Bone marrow (tissue), 2 donors: ENCODE data around the gene FBXO46.

Experiments used
- DNase-seq, 2 donors: peaks; one replicate each; lab custom pipeline; 2025; lab: John Stamatoyannopoulos, UW

Gene FBXO46, protein sequence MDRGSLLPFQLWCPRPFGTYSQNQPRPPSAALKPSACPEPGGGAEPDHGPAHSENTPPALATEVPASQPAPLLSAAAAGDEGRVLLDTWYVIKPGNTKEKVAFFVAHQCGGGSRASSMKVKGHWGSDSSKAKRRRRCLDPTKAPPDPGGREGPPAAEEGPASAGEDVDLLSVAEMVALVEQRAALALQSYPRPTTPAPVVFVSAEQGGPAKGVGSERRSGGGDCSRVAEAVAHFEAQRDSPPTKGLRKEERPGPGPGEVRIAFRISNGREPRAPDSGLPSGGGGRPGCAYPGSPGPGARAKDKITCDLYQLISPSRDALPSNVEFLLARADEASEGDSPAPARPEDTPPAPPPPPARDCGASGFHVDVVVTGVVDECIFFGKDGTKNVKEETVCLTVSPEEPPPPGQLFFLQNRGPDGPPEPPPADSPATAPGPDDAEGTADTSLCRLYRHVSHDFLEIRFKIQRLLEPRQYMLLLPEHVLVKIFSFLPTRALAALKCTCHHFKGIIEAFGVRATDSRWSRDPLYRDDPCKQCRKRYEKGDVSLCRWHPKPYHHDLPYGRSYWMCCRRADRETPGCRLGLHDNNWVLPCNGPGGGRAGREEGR

DNA sequence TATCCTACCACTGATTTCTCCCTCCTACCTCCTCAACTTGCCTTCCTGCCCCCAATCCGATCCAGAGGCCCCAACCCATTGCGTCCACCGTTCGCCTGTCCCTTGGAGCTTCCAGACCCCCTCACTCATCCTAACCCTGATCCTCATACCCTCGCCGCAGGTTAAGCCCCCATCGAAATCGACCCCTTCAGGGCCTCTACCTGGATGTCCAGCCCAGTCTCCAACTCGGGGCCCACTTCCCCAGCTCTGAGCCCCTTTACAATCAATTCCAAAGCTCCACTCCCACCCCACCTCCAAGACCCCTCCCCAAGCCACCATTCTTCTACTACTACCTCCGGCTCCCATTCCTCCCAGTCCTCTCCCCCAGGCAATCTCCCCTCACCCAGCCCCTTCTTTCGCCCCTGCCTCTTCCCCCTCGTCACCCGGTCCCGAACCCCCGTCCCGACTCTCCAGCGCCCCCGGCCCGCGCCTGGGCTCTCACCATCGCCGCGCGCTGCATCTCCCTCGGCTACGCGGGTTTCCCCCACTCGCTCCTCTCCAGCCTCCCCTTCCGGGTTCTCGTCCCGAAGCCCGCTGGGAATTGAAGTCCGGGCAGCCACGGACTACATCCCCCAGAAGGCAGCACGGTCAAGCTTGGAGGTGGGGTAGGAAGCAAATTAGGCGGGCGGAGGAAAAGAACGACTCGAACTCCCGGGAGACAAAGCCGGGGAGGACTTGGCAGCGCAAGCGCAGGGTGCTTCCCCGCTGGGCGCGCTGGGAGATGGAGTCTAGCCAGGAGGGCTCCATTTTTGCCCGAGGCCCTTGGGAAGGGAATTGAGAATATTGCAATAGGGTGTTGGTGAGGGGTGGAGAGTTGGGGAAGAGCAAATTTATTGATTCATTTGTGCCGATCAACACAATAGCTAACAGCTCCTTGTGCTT, at the start of gene FBXO46:
TSS of gene FBXO46 (minus strand) at position 529 of the 921 bp plus-strand sequence. CDS start 17,401 bp downstream, outside the sequence.
- DNase-seq: peak; percentile 68 to 97

DNA sequence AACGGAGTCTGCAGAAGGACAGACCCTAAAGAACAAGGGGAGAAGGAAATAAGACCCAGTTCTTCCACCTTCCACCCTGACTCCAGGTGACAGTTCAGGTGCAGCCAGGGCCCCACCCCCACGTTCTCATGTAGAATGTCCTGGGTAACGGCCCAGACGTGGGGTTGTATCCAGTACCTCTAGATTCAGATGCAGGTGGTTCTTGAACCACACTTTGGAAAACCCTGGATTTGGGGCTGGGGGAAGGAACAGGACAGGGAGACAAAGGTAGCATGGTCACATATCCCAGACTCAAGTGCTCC, 49.4 kb upstream of the FBXO46 start:
- no peak for DNase-seq

DNA sequence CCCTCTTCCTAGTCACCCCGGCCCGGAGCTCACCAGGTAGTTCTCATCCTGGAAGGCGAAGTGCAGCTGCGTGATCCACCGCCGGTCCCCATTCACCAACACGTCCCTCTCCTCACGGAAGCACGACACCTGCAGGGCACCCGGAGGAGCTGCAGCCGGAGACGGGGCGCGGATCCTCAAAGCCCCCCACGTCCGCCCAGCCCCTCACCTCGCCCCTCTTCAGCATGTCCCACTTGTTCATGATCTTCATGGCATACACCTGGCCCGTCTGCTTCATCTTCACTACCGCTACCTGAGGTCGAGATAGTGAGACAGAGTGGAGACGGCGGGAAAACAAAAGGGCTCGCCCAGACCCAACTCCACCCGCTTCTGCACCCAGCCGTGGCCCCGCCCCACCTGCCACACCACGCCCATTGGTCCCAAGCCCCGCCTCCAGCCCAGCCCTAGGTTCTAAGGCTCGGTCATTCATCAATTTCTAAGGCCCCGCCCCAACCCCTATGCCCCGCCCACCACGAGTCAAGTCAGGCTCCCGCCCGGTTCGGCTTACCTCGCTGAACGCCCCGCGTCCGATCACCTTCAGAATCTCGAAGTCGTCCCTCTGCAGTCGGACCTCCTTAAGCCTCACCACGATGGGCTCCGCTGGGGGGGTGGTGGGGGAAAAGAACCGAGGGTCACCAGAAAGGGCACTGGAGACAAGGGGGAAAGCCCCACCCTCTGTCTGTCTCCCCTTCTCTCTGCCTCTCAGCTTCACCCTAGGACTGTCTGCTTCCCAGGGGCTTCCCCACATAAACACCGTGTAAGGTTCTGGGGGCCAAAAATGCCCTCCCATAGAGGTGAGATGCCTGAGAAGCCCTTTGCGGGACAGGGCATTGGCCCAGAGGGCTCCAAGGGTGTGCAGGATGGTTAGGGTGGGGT, 48.8 kb upstream of the FBXO46 start:
- peak; percentile 28 to 58 for DNase-seq

DNA sequence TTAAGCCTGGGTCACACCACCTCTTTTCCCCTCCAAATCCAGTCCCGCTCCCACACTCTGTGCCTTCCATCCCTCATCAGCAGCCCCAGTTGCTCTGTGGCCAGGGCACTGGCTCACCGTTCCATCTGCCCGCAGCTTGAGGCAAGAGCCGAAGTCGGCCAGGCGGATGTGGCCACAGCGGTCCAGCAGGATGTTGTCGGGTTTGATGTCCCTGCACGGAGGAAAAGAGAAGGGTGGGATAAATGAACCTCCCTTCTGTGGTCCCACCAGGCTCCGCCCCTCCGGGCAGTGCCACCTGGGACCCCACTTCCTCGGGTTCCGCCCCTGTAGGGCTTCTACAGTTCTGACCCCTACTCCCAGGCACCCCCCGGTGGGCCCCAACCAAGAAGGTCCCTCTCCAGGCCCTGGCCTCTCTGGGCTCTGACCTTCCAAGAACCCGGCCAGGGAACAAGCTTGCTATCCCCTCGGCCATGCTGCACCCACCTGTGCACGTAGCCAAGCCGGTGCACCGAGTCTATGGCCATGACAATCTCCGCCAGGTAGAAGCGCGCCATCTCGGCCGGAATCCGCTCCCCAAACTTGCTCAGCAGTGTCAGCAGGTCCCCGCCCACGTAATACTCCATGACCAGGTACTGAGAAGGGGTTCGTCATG, 47.4 kb upstream of the FBXO46 start:
- no peak for DNase-seq

DNA sequence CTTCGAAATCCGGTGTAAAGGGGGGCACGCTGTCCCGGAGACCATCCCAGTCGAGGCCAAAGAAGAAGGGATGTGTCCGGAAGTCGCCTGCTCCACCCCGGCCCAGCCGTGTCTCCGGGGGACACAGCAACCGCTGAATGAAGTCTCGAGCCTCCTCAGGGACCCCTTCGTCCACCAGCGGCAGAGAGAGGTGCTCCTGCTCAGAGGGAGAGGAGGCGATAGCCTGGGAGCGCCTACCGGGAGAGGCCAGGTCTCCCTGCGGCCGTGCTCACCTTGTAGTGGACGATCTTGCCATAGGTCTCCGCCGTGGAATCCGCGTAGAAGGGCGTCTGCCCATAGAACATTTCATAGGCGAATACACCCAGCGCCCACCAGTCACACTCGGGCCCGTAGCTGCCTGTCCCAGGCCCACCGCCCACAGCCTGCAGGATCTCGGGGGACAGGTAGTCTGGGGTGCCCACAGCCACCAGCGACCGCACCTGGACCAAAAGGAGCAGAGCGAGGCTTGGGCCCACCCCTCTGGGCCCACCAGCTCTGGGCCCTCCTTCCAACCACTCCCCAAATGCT, 46.8 kb upstream of the FBXO46 start:
- no peak for DNase-seq

DNA sequence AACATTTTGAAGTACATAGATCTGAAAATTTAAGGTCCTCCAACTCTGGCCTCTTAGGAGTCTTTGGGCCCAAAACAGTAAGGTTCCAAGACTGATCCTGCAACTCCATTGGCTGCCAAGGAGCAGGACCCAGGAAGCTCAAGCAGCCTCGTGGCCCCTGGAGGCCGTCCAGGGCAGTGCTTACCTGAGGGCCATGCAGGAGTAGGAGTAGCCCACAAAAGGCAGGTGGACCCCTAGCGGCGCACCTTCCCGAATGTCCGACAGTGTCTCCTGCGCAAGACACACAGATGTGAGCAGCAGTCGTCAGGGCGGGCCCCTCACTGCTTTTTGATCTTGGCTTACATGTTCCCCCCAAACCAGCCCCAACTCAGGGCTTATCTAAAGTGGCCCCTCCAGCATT, 44.1 kb upstream of the FBXO46 start:
- DNase-seq: no peak

DNA sequence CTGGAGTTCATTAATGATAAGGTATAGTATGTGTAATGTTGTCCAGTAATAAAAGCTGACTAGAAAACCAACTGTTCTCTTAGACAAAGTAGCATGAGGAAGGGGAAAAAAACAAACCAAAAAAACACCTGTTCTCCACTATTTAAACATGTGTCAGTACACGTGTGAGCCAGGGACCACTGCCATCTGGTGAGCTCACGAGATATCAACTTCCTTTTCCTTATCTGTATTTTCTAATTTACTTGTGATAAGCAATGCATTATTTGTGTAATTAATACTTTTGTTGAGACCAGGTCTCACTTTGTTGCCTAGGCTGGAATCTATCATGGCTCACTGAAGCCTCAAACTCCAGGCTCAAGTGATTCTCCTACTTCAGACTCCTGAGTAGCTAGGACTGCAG, 42.7 kb upstream of the FBXO46 start:
- DNase-seq: no peak

DNA sequence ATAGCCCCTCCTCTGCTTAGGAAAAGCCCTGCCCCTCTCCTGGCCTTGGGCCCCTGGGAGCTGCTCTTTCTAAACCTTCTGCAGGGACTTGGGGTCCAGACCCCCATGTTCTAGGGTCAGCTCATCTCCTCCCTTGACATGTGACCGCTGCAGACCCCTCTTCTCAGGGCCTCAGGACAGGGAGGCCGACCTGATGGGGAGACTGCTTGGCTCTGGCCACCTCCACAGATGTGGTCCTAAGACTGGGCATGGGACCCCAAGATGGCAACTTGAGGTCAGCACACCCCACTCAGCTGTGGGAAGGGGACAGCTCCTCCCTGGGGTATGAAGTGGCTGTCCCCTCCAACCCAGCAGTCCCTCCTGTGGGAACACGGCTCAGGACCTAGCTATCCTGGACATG, 42.2 kb upstream of the FBXO46 start:
- no peak for DNase-seq

DNA sequence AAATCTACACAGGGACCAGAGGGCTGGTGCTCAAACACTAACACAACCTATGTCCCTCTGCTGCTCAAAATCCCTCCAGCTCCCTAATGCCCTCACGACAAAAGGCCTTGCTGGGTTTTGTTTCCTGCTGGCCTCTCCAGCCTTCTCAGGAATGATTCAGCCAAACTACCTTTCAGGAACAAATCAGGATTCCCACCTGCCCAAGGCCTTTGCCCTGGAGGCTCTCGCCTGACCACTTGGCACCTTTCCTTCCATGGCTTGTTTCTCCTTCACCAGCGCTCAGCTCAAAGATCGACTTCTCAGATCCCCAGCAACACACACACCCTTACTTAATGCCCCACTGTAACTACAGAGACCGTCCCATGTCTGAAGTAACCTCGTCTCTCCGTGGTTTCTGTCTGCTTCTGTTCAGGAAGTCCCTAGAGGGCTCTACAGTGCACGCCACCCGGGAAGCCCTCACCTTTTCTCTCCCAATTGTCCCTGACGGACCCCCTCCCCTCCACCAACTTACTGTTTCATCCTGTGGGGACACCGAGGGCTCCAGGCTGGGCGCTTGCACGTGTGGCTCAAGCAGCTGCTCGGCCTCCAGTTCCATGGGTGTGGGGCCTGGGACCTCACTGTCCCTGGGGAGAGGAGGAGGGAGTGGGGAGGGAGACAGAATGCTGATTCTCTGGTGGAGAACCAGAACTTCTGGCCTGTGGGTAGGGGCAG, 41.6 kb upstream of the FBXO46 start:
- DNase-seq: no peak

DNA sequence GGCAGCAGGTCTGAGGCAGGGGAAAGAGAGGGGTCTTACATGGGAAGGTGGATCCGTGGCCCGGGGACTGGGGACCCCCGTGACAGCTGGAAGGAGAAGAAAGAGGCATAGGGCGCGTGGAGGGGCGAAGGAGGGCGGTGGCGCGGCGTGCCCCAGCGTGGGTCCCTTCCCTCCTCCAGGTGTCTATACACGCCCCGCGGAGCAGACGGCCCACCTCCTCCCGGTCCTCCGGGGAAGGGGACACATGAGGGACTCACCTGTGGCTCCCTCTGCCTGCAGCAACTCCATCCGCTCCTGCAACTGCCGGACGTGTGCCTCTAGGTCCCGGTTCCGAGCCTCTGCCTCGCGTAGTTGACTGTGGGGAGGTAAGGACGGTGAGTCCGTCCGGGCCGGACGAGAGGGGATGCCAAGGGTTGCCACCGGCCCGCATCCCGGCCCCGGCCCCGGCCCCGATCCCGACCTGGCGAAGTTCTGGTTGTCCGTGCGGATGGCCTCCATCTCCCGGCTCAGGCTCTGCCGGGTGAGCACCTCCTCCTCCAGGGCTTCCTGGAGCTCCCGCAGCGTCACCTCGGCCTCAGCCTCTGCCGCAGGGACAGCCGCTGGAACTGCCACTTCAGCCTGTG, 40.7 kb upstream of the FBXO46 start:
- DNase-seq: no peak

DNA sequence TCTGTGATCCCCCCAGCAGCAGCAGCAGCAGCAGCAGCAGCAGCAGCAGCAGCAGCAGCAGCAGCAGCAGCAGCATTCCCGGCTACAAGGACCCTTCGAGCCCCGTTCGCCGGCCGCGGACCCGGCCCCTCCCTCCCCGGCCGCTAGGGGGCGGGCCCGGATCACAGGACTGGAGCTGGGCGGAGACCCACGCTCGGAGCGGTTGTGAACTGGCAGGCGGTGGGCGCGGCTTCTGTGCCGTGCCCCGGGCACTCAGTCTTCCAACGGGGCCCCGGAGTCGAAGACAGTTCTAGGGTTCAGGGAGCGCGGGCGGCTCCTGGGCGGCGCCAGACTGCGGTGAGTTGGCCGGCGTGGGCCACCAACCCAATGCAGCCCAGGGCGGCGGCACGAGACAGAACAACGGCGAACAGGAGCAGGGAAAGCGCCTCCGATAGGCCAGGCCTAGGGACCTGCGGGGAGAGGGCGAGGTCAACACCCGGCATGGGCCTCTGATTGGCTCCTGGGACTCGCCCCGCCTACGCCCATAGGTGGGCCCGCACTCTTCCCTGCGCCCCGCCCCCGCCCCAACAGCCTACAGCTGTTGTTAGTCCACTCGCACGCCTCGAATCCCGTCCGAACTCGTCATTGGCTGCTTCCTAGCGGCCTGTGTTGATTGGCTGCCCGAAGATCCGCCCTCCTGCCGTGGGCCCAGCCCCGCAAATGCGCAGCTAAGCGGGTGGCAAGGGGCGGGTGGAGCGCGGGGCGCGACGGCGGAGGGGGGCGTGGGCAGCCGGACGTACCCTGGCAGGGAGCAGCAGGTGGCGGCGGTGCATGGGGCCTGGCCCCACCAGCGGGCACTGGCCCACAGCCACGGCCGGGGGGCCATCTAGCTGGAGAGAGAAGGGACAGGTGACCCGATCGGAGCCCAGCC, 39.8 kb upstream of the FBXO46 start:
- peak; percentile 72 to 86 for DNase-seq

DNA sequence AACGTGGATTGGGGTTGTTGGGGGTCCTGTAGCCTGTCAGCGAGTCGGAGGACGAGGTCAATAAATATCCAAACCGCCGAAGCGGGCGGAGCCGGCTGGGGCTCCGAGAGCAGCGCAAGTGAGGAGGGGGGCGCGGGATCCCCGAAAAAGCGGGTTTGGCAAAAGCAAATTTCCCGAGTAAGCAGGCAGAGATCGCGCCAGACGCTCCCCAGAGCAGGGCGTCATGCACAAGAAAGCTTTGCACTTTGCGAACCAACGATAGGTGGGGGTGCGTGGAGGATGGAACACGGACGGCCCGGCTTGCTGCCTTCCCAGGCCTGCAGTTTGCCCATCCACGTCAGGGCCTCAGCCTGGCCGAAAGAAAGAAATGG, 39.1 kb upstream of the FBXO46 start:
- DNase-seq: peak in 1 of 2 donors; percentile 80

DNA sequence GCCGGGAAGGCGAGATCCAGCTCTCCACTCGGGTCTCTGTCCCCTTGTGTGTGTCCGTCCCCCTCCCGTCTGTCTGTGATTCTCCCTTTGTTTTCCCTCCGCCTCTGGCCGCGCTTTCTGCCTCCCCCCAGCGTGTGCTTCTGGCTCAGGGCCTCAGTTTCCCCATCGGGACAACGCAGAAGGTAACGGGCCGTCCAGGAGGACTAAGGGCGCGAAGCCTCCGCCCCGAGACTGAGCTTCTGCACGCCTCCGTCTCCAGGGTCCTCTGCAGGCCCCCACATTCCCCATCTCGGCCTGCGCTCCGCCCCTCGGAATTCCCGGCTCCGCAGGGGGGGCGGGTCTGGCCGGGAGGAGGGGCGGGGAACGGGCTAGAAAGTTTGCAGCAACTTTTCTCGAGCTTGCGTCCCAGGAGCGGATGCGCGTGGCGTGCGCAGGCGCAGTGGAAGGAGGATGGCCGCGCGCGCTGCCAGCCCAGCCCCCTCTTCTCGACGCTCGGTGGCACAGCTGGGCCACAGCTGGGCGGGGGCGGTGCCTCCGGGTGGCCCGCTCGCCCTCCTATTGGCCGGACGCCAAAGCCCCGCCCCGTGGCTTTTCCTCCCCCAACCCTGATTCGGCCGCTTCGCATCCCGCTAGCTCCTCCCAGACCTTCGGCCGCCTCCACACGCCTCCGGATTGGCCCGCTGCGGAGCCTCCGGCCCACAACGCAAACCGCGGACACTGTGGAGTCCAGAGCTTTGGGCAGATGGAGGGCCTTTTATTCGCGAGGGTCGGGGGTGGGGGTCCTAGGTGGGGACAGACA, 38.5 kb upstream of the FBXO46 start, which contains the start of gene SIX5:
TSS of gene SIX5 (minus strand) at position 269 of the 799 bp plus-strand sequence. CDS start 408 bp downstream, outside the sequence.
- peak; percentile 76 to 79 for DNase-seq

DNA sequence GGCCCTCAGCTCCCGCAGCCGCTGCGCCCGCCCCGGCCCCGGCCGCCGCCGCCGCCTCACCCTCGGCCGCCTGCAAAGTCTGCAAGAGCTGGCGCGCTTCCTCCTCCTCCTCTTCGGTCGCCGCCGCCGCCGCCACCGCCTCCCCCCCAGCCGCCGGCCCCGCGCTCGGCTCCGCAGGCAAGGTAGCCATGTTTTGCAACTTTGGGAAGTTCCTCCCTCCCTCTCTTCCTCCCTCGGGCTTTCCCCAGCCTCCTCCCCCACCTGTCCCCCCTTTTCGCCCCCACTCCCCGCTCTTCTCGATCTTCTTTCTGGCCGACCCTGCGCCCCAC, 37.9 kb upstream of the FBXO46 start:
- DNase-seq: peak in 1 of 2 donors; percentile 39

DNA sequence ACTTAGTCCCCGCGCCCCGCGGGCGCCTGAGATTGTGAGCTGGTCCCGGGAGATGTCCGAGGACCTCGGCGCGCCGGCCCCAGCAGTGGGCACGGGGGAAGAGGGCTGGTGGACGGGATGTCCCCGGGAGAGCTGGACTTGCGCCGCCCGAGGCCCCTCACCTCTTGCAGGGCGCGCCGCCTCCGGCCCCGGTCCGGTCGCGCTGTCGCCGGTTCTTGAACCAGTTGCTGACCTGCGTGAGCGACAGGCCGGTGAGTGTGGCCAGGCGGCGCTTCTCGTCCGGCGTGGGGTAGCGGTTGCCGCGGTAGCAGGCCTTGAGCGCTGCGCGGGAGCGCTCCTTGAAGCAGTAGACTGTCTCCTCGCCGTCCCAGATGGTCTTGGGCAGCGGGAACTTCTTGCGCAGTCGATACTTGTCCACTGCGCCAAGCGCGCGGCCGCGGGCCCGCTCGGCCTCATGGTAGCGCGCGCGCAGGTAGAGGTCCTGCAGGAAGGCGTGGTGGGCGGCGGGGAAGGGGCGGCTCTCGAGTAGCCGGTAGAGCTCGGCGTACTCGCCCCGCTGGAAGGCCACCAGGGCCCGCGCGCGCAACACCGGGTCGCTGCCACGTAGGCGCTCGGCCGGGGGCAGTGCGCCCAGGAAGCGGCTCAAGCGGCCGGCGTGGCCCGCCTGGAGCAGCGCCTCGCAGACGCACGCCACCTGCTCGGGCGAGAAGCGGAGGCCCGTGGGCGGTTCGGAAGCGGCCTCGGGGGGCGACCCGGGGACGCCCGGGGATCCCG, 37.4 kb upstream of the FBXO46 start:
- DNase-seq: no peak

DNA sequence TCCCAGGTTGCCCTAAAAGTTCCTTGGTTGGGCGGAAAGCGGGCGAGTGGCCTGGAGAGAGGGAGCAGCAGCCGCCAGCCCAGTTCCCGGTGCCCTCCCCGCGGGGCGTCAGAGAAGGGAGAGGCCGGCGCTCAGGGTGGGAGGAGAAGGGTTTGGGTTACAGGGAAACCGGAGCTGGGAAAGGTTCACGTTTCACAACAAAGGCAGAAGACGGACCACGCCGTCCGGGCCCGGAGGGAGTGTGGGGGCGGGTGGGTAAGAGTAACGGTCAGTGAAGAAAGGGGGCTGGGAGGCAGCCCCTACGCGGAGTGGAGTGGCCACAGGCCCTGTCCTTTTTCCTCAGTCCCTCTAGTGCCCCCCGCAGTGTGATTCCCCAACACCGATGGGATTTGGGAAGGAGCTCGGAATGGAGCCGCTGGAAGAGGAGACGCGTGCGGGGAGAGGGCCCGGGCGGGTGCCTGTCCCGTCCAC, 36.7 kb upstream of the FBXO46 start:
- DNase-seq: no peak

DNA sequence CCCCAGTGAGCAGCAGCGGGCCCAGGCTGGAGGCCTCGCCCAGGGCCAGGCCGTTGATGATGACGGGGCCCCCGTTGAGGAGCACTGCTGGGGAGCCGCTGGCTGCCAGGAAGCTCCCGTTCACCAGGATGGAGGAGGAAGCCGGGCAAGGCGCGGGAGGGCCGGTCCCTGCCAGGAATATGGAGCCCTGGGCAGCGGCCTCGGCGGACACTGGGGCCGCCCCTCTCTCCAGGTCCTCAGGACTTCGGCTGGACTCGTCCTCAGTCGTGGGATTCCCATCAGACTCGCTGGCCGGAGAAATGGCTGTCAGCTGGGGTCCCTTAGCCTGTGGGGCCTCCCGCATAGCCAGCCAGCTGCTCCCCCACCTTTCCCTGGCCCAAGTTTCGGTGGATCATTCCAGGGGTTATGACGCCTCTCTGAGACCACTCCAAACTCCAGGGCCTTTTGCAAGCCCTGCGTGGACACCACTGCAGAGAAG, 36.2 kb upstream of the FBXO46 start:
- DNase-seq: no peak
